HT1080 (cell line): ENCODE measurements around the gene GPX3. TPM values are rescaled to one million over a fixed set of nuclear protein-coding genes. Genes with fewer than 3 reads are reported as not detected.

ENCODE experiments used
- DNase-seq: peaks from one replicate; pipeline ENCODE4 v3.0.0-alpha.2; 2015; ENCODE audit warnings: low read depth
- total RNA-seq: library from RNA; depleted of rRNA; stranded (reverse); fragments of >200 nt; shearing (Covaris generic); gene quantifications from 2 replicates; pipeline ENCODE4 v1.2.3, GENCODE V29; 2014

The GPX3 gene
- total RNA-seq, 1 experiment from 2014 or later = 0.27 TPM

DNA sequence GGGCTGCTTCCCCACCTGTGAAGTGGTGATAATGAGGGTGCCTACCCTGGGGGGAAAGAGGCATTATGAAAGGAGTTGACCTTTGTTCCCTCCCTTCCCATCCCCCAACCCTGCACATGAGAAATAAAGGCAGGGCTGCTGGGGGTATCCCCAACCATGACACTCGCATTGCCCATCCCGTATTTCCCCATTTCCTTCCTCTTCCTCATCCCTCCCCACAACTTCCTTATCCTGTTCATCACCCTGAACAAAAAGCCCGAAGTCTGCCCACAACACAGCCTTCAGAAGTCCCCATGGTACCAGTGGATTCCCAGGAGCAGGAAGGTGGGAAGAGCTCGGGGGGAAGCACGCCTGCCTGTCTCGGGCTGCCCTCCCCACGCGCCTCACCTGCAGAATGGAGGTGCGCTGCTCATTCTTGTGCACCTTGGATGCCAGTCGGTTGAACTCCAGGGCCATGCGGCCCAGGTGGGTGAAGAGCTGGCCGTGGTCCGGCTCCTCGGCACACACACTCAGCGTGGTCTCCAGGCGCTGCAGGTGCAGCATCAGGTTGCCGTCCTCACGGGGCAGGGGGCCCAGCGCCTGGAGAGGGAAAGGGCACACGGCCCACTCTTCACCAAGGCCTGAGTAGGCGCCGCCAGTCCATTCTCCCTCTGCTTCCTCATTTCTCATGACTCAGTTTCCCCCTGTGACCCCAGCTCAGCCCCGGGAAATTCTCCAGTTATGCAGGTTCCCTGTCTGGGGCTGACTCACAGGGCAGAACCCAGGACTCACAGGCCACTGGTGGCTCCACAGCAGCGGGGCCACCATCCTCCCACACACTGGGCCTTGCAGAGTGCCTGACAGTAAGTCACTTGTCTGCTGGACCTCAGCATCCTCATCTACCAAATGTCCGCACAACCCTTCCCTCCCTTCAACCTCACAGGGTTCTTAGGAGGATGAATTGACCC is 36.3 kb downstream of the GPX3 start:
- DNase-seq = no peak

DNA sequence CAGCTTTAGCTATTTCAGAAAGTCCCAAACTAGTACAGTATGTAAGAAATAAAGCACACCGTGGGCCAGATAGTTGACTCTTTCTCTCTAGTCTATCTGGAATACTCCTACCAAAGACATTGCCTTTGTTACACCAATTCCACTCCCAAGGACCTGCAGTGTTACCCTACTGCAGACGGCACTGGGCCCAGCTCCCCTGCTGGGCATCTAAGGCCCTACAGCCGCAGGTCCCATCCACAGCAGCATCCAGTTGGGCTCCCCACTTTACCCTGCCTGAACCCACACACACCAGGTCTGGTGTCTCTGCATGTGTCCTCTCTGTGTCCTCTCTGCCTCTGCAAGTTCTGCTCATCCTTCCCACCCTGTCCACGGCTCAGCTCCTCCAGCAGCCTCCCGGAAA is 37.9 kb downstream of the GPX3 start:
- DNase-seq = no peak

DNA sequence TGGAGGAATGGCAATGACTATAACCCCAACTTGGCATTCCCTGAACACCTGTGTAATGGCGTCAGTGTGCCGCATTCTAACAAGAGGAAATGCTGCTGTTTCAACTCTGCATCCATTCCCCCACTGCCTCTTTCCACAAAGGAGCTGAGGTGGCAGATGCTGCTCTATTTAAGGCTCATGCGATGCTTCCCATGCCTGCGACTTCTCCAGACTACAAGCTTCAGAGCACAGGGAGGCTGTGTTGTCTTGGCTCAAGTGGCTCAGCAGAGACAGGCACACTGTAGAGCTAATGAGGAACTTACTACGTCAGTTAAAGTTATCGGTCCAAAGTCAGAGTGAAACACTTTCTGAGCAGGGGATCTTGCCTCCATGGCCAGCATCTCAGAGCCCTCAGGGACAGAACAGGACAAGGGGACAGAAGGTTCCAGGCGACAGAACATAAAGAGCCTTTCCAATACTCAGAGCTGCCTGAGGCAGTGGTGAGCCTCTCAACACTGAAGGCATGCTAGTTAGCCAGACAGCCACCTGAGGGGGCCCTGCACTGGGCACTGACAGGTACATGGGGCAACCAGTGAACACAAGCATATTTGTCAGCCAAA is 38.6 kb downstream of the GPX3 start:
- no peak for DNase-seq

DNA sequence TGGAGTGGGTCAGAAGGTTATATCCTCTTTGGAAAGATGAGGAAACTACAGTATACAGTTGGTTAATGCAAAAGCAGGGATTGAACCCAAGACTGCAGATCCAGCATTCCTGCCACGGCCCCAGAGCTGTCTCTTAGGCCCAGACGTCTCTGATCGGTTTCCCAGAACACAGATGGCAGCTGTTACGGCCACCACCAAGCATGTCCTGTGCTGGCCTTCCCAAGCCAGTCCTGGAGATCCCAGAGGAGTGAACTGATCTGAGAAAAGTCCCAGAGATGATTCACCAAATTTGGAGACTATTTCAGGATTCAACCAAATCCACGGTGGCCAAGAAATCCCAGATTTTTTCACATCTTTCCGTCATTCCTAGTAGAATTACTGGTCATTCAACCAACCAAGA is 40.4 kb downstream of the GPX3 start:
- no peak for DNase-seq

- DNase-seq = no peak
Observed at GRCh38 chr5:151062405-151063141, 42.2 kb downstream of the GPX3 start.

- peak; percentile 76 for DNase-seq
Observed at GRCh38 chr5:151063142-151063989, 43.0 kb downstream of the GPX3 start.

GRCh38 chr5:151064916-151065499 is 44.6 kb downstream of the GPX3 start:
- no peak for DNase-seq

DNA sequence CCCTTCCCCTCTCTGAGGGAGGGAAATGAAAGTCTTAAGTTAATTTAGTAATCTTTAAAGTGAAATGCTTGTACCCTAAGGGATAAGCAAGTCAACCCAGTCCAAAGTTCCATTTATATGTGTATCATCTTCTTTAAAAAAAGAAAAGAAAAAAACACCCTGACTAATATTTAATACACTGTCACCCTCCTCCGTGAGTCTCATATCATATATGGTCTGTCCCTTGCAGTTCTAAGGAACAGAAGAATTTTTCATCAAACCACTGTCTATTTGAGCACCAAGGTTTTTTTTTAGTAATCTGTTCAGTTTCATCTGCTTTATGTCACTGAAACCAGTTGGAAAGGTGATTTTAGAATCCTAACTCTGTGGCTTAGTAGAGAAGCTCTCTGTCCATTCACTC is 45.2 kb downstream of the GPX3 start:
- DNase-seq = no peak

DNA sequence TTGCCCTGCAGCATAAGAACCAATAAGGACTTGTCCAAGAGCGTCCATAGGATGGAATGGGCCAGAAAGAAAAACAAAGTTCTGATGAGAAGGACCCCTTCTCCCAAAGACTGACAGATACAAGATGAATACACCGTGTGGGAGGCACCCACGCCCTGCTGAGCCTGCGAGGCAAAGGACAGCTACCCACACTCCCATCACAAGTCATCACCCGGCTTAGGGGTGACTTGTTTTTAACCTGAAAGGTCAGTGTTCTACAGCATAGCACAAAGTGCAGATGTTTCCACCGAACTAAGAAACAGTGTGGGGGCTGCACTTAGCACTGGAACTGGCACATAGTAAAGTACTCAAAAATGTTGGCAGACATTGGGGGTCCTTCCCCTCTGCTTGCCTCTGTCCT is 46.5 kb downstream of the GPX3 start:
- DNase-seq = no peak

GRCh38 chr5:151067632-151068432 is 47.4 kb downstream of the GPX3 start:
- no peak for DNase-seq

- no peak for DNase-seq
Observed at GRCh38 chr5:151068433-151069197, 48.2 kb downstream of the GPX3 start.

DNA sequence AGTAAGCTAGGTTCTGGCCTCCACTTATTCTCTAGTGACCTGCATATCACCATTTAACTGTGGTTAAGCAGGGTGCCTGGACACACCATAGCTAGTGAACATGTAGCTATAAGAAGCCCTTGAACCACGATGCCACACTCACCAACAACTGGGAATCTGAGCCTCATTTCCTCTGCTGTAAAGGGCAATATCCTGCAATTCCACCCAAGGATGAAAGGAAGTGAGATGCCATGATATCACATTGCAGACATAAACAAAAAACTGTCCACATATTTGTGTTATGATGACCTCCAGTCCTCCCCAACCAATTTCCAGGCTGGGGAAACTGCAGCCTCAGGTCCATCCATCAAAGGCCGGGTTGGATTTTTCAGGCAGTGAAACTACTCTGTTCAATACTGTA is 50.1 kb downstream of the GPX3 start:
- DNase-seq = no peak

GRCh38 chr5:151071021-151071420 is 50.6 kb downstream of the GPX3 start:
- no peak for DNase-seq

DNA sequence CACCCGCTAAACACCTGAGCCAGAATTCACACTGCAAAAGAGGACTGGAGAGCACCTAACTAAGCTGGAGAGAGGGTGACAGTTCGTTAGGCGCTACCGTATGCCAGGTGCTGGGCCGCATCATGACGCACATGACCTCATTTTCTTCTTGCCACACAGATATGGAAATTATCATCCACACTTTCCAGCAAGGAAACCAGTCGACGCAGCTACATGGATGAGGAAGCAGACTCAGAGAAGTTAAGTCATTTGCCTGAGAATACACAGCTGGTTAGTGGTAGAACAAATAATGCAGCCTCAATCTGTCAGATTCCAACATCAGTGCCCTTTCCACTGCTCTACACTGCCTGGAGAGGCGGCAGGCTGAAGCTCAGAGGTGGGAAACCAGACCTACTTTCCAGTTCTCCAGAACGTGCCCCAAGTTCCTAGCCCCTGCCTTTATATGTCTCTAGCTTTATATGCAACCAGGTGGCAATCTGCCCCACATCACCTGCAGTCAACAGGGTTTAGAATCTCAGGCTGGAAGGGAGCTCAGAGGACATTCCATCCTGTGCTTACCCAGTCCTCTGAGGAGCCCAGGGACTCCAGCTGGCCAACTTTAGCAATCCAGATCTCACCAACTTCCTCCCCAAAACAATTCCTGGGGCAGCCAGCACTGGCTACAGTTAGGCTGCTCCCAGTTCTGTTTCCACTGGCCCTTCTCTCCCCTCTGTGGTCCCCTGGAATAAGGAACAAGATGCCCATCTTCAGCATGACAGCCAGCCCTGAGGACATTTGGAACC is 51.6 kb downstream of the GPX3 start:
- DNase-seq = no peak

- DNase-seq = peak; percentile 87
Observed at GRCh38 chr5:151072630-151073025, 52.2 kb downstream of the GPX3 start.

DNA sequence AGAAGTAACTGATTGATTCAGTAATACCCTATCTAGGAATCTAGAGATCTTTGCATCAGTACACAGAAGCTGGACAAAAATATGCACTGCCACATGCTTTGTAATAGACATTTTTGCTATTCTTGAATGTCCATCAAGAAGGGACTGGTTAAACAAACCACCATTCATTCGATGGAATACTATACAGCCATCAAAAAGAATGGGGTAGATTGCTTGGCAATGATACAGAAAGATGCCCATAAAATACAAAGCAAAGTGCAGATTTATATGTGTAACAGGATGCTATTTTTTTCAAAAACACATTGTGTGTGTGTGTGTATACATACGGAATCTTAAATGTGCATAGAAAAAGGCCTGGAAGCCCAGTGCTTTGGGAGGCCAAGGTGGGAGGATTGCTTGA is 52.9 kb downstream of the GPX3 start:
- no peak for DNase-seq

- no peak for DNase-seq
Observed at GRCh38 chr5:151074557-151074956, 54.2 kb downstream of the GPX3 start.

GRCh38 chr5:151075698-151076331 is 55.4 kb downstream of the GPX3 start:
- DNase-seq = peak; percentile 57
